ENCODE measurements around the gene ADGRE3. TPM values are rescaled to one million over a fixed set of nuclear protein-coding genes. Genes with fewer than 3 reads are reported as not detected.

The ADGRE3 gene
- total RNA-seq, 1 donor from 2014 or later = 0.10 TPM

Other genes with a start within 250 kb of the ADGRE3 start
- gene PKN1, start 241.5 kb downstream of the ADGRE3 start, total RNA-seq = 32.4 TPM
- 0.13 TPM for gene PTGER1, start 199.5 kb downstream of the ADGRE3 start, total RNA-seq
- gene GIPC1, start 178.7 kb downstream of the ADGRE3 start, total RNA-seq = 28.2 TPM
- gene DNAJB1, start 156.4 kb downstream of the ADGRE3 start, total RNA-seq = 70.7 TPM
- gene TECR, start 145.2 kb downstream of the ADGRE3 start, total RNA-seq = 101 TPM
- 134 TPM for gene NDUFB7, start 102.8 kb downstream of the ADGRE3 start, total RNA-seq
- gene CLEC17A, start 91.8 kb downstream of the ADGRE3 start, total RNA-seq = not detected
- 3.6 TPM for gene ZNF333, start 15.2 kb upstream of the ADGRE3 start, total RNA-seq
- 1.6 TPM for gene ADGRE2, start 103.7 kb upstream of the ADGRE3 start, total RNA-seq
- gene OR7A5, start 160.3 kb upstream of the ADGRE3 start, total RNA-seq = not detected
- not detected for gene OR7C1, start 160.3 kb upstream of the ADGRE3 start, total RNA-seq
- not detected for gene OR7A10, start 174.1 kb upstream of the ADGRE3 start, total RNA-seq
- gene OR7A17, start 211.3 kb upstream of the ADGRE3 start, total RNA-seq = not detected